Renal cortex interstitium (tissue), 15 donors: ENCODE results near the gene HMG20A. TPM values are rescaled to one million over a fixed set of nuclear protein-coding genes. Genes with fewer than 3 reads are reported as not detected.

Source experiments
- DNase-seq, 11 donors: peaks; one replicate each; pipeline ENCODE4 v3.0.0-alpha.2; 2013; ENCODE audit warnings: low read depth in 9 of 11, low spot score in 4 of 11; ENCODE audit errors: extremely low read depth in 1 of 11
- long read RNA-seq, 16 experiments: transcript quantifications; one replicate each; lab custom pipeline, GENCODE V29; 2026
- polyA plus RNA-seq, 3 donors: library from polyadenylated mRNA; unstranded; fragments of 120-200 nt; gene quantifications; one replicate each; pipeline ENCODE4 v1.2.1, GENCODE V29; 2013; ENCODE audit not compliant: insufficient read length in 3 of 3

Gene HMG20A
- 10 to 100 TPM; 63.4 to 75.4 (median 63.9) TPM for polyA plus RNA-seq
- long read RNA-seq, donor 1, full-length matches to known transcripts = 27 of 27 reads
- long read RNA-seq, donor 1, partial matches to known transcripts = 0 of 27 reads
- long read RNA-seq, donor 1, other reads (novel, unspliced or antisense) = 0 of 27 reads
- long read RNA-seq, donor 2, full-length matches to known transcripts = 34 of 34 reads
- long read RNA-seq, donor 2, partial matches to known transcripts = 0 of 34 reads
- long read RNA-seq, donor 2, other reads (novel, unspliced or antisense) = 0 of 34 reads
- long read RNA-seq, donor 3, full-length matches to known transcripts = 58 of 58 reads
- long read RNA-seq, donor 3, partial matches to known transcripts = 0 of 58 reads
- long read RNA-seq, donor 3, other reads (novel, unspliced or antisense) = 0 of 58 reads
- long read RNA-seq, donor 4, full-length matches to known transcripts = 23 of 23 reads
- long read RNA-seq, donor 4, partial matches to known transcripts = 0 of 23 reads
- long read RNA-seq, donor 4, other reads (novel, unspliced or antisense) = 0 of 23 reads
- long read RNA-seq, donor 5 = 0 reads
- long read RNA-seq, donor 6, full-length matches to known transcripts = 46 of 46 reads
- long read RNA-seq, donor 6, partial matches to known transcripts = 0 of 46 reads
- long read RNA-seq, donor 6, other reads (novel, unspliced or antisense) = 0 of 46 reads
- long read RNA-seq, donor 7, full-length matches to known transcripts = 52 of 52 reads
- long read RNA-seq, donor 7, partial matches to known transcripts = 0 of 52 reads
- long read RNA-seq, donor 7, other reads (novel, unspliced or antisense) = 0 of 52 reads
- long read RNA-seq, donor 8 = 0 reads
- long read RNA-seq, donor 9, full-length matches to known transcripts = 25 of 25 reads
- long read RNA-seq, donor 9, partial matches to known transcripts = 0 of 25 reads
- long read RNA-seq, donor 9, other reads (novel, unspliced or antisense) = 0 of 25 reads
- long read RNA-seq, donor 10, full-length matches to known transcripts = 40 of 45 reads
- long read RNA-seq, donor 10, partial matches to known transcripts = 0 of 45 reads
- long read RNA-seq, donor 10, other reads (novel, unspliced or antisense) = 5 of 45 reads
- long read RNA-seq, donor 11, full-length matches to known transcripts = 24 of 24 reads
- long read RNA-seq, donor 11, partial matches to known transcripts = 0 of 24 reads
- long read RNA-seq, donor 11, other reads (novel, unspliced or antisense) = 0 of 24 reads
- long read RNA-seq, donor 12, full-length matches to known transcripts = 24 of 24 reads
- long read RNA-seq, donor 12, partial matches to known transcripts = 0 of 24 reads
- long read RNA-seq, donor 12, other reads (novel, unspliced or antisense) = 0 of 24 reads
- long read RNA-seq, donor 13 = 0 reads
- long read RNA-seq, donor 14, full-length matches to known transcripts = 20 of 20 reads
- long read RNA-seq, donor 14, partial matches to known transcripts = 0 of 20 reads
- long read RNA-seq, donor 14, other reads (novel, unspliced or antisense) = 0 of 20 reads
- long read RNA-seq, donor 15, full-length matches to known transcripts = 15 of 15 reads
- long read RNA-seq, donor 15, partial matches to known transcripts = 0 of 15 reads
- long read RNA-seq, donor 15, other reads (novel, unspliced or antisense) = 0 of 15 reads
- long read RNA-seq, donor 16, full-length matches to known transcripts = 72 of 72 reads
- long read RNA-seq, donor 16, partial matches to known transcripts = 0 of 72 reads
- long read RNA-seq, donor 16, other reads (novel, unspliced or antisense) = 0 of 72 reads

DNA sequence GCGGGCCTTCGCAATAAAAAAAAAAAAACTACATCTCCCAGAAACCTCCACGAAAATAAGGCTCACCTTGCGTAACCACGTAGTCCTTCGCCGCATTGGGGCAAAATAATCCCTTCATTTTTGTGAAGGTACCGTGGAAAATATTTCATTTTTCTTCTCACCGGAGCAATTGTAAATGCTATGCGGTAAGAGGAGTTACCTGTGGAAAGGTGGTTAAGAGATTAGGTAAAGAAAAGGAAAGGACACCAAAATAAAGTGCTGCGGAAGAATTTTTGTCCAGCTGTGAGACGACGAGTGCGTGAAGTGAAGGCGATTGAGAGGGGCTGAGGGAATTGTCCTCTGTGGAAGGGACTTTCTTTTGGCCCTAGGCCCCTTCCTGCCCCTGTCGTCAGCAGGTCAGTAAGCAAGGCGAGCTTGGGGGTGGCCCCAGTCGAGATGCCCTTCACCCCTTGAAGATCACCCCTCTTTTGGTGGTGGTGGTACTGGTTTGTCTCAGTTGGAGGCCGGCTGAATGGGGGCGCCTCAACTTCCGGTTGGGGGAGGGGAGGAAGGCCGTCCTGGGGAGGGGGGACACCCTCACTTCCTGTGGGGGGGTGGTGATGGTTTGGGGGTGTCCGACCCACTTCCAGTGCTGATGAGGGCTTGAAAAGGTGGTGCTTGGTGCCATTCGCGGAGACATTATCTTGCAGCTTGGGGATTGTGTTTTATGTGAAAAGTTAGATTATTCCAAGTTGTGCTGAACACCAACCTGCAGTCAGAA, at the start of gene HMG20A:
Gene HMG20A (plus strand): TSS at position 279 of the 760 bp plus-strand sequence. CDS start 37,520 bp downstream, outside the sequence.
- DNase-seq = peak in 10 of 11 donors; percentile 68 to 96 (median 81)

DNA sequence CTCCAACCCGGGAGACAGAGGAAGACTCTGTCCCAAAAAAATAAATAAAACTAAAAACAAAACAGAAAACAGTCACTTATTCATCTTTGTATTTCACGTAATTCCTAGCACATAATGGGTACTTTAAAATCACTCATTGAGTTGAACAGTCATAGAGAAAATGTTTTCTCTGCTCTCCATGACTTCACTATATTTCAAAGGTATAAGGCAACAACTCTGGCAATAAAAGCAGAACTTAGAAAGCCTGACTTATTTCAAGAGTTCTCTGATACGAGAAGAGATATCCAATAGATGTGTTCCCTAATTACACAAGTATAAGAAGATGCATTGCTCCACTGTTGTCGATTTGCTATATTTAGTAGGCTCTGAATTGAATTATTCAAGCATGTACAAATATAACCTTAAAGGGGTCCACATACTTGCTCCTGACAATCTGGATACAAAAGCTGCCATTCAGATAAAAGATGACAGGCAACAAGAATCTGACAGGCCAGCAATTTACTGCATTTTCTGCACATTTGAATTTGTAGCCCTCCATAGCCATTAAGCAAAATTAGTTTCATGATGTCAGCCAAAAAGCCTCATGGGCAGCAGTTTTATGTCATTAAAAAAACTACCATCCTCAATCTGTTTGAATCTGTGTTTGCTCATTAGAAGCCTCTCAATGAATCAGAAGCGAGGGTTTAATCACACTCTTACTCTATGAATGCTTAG, 48.7 kb upstream of the HMG20A start:
- no peak for DNase-seq

DNA sequence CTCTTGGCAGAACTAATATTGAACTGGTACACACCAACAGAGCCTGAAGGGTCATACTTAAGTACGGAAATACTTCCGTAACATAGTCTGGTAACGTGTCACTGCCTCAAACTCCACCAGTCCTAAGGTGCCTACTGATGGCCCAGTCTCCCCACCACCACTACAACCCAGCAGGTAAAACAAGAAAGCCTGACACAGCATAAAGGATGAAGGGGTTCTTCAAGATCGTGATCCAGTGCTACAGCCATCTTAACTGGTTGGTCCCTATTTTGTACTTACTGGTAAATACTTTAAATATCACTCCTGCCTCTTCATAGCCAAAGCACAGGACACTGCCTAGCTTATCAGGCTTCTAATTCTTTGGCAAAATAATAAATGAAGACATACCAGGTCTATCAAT, 47.2 kb upstream of the HMG20A start:
- no peak for DNase-seq

DNA sequence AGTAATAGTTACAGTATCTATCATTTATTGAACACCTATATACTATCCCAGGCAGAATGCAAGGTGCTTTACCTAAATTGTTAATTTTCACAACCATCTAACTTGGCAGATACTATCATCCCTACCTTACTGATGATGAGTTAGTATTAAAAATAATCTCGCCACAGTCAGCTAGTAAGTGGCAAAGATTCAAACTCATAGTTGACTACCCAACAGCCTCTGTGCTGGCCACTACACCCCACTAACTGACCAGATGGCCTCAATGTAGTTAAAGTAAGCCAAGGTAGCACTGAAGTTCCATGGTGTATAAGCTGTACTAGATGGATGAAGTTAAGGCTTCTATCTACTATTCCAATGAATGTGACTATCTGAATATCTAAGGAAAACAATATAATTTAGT, 45.6 kb upstream of the HMG20A start:
- DNase-seq = no peak

DNA sequence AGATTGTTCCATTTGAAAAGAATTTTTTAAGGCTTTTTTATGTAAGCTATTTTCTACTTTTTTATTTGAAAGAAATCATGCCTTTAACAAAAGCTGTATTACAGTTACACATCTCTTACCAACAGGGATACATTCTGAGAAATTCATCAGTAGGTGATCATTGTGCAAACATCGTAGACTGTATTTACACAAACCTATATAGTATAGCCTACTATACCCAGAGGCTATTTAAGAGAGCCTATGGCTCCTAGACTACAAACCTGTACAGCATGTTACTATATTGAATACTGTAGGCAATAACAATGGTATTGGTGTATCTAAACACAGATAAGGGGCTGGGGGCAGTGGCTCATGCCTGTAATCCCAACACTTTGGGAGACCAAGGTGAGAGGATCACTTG, 43.9 kb upstream of the HMG20A start:
- DNase-seq = no peak

DNA sequence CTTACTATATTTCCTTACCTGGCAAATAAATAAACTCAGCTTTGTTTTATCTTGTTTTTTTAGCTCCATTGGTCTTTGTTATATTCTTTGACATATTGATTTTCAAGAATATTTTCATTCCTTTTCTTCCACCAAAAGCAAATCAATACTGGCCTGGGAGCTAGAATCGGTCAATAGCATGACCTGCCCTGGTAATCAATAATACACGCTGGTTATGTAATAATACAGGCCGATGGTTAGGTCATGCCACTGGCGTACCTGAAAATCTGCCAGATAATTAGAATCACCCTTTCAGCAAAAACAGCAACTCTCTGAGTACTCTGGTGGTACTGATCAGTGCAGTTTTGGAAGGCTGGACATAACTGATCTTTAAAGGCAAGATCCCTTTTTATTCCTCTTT, 40.7 kb upstream of the HMG20A start:
- DNase-seq = no peak

DNA sequence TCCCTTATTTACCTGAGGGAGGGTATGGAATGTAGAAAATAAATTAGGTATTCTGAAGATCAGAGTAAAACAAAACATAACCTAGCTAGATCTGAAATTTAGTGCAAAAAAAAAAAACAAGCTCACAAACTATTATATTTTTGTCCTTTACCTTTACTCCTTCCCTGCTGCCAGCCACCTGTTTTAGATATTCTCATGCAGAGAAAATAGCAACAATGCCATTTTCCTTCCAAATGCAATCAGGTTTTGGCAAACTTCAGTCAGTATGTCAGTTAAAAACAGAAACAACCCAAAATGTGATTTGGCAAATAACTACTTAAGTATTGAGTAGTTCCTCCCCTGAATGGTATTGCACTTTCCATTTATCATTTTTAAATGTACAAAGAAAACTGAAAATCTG, 36.6 kb upstream of the HMG20A start:
- no peak for DNase-seq

DNA sequence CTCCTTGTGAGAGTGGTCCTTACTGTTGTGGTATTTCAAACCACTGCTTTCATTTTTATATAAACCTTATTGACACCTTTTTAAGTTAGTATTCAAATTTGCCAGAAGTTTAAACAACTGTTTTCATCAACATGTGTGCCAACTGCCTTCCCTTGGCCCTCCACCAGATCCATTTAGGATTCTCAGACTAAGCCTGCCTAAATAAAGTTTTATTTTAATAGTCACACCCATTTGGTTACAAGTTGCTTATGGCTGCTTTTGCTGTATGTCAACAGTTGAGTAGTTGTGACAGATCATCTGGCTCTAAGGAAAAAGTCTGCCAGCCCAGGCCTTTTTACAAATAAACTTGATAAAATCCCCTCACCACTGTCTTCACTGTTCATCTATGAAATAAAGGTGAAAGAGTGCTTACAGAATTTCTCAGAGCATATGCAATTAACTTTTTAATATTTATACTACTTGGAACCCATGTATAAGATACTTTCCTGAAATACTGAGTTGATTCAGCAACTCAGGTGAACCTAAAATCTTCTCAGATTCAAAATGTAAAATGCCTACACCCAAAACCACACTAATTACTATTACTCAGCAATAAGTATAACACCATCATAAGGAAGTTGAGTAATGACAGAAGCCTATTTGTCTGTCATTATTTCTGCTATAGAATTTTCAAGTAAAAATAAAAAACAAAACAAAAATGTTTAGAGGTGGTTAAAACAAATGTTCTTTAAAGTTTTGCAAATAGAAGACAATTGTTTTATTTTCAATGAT, 35.9 kb upstream of the HMG20A start:
- DNase-seq = no peak

GRCh38 chr15:77386626-77387025, 34.1 kb upstream of the HMG20A start:
- DNase-seq = no peak

DNA sequence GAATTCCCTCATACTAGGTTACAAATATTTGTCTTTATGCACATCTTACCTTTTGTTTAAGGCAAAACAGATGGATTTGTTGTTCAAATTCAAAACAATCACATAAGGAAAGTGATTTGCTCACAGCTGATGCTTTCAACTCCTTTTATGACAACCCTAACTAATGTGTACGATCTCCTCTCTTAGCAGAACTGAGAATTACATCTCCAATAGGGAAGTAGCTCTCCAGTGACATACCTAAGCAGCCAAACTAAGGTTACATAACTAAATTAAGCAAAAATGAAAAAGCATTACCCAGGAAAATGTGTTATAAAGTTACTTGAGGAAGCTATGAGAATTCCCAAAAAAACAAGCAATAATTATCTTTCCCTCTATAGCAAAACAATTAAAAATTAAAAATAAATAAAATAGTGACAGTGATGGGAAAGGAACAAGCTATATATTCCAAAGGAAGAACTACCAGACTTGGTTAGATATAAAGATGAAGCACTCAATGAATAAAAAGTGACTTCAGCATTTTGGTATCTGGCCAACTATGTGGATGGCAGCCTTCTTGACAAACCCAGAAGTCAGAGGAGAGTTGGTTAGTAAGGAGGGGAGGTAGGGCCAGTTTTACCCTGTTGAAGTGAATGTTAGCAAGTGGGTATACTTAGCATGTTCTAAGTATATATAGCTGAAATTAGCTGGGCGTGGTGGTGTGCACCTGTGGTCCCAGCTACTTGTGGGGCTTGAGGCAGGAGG, 33.2 kb upstream of the HMG20A start:
- no peak for DNase-seq

DNA sequence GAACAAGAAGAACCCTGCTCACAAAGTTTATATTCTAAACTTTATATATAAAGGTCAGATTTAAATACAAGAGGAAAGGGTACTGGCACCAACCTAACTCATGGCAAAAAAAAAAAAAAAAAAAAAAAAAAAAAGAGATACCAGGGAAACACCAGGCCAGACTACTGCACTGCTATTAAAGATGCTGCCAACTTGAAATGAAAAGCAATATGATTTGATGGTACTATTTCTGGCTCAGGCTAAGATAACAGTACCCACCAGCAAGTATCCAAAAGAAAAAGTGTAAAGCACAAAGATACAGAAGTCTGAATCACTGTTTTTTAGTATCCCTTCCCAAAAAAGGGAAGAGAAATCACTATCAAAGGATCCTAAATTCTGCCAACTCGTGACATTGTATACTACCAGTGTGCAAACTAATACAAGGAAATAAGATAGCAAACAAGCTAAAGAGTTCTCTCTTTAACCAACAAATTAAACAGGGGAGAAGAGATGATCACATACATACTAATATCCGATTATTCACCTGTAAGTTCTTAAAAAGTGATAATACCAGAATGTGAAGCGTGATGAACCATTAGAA, 29.2 kb upstream of the HMG20A start:
- no peak for DNase-seq

- no peak for DNase-seq
These were observed 27.8 kb upstream of the HMG20A start for GRCh38 chr15:77392762-77393470.

DNA sequence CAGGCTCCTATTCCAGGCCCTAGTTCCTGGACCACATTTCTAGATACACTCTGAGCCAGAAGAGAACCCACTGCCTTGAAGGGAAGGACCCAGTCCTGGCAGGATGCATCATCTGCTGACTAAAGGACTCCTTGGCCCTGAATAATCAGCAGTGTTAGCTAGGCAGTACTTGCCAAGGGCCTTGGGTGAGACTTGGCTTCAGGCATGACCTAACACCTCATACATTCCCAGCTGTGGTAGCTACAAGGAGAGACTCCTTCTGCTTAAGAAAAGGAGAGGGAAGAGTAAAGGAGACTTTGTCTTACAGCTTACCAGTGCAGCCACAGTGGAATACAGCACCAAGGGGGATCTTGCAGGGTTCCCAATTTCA, 27.2 kb upstream of the HMG20A start:
- no peak for DNase-seq

DNA sequence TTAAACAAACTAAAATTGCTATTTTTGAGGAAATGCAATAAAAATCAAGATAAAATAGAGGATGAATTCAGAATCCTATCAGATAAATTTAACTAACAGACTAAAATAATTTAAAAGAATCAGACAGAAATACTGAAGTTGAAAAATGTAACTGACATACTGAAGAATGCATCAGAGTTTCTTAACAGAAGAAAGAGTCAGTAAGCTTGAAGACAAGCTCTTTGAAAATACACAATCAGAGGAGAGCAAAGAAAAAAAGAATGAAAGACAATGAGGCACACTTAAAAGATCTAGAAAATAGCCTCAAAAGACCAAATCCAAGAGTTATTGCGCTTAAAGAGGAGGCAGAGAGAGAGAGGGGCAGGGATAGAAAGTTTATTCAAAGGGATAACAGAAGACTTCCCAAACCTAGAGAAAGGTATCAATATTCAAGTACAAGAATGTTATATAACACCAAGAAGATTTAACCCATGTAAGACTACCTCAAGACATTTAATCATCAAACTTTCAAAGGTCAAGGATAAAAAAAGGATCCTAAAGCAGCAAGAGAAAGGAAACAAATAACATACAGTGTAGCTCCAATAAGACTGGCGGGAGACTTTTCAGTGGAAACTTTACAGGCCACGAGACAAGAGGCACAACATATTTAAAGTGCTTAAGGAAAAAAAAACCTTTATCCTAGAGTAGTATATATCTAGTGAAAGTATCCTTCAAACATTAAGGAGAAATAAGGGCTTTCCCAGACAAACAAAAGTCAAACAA, 25.5 kb upstream of the HMG20A start:
- DNase-seq = no peak
